PC-3 (cell line): ENCODE measurements around the gene CAPN5.

Experiments
- CTCF ChIP-seq: fragments of 300-600 bp; sonication (generic); conservative IDR thresholded peaks from 2 replicates; pipeline ENCODE4 v1.5.1; 2017; ENCODE audit warnings: antibody characterized with exemption, low read depth, mild to moderate bottlenecking, low read length
- EZH2 ChIP-seq: fragments of 300-600 bp; sonication (generic); IDR thresholded peaks from one replicate; pipeline ENCODE4 v1.6.1; 2017; ENCODE audit warnings: antibody characterized with exemption, mild to moderate bottlenecking, low read length; ENCODE audit not compliant: unreplicated experiment
- EZH2phosphoT487 ChIP-seq: fragments of 300-600 bp; sonication (generic); IDR thresholded peaks from 2 replicates; pipeline ENCODE4 v1.6.1; 2018; ENCODE audit warnings: mild to moderate bottlenecking, antibody characterized with exemption, low read length, borderline replicate concordance

GRCh38 chr11:77040889-77041288 lies 25.9 kb upstream of the CAPN5 start:
- peak; percentile 27; the same call in 1 of the 2 replicates for TF ChIP-seq CTCF
- TF ChIP-seq EZH2 = no peak
- no peak for TF ChIP-seq EZH2phosphoT487
